GM18868 (cell line): ENCODE data around the gene ANKS6.

Source experiments
- ATAC-seq: cut with Tn5 transposase; IDR thresholded peaks from one replicate; pipeline ENCODE4 v1.9.1; 2021; ENCODE audit warnings: mild to moderate bottlenecking, moderate library complexity; ENCODE audit not compliant: unreplicated experiment

Gene ANKS6

GRCh38 chr9:98818764-98819163, 22.4 kb upstream of the ANKS6 start:
- ATAC-seq, result no peak

- no peak for ATAC-seq
Measured at GRCh38 chr9:98815391-98815951, 19.1 kb upstream of the ANKS6 start.

GRCh38 chr9:98811051-98811650, 14.8 kb upstream of the ANKS6 start:
- no peak for ATAC-seq

- ATAC-seq, result no peak
Measured at GRCh38 chr9:98810102-98810842, 13.9 kb upstream of the ANKS6 start.

- no peak for ATAC-seq
Measured at GRCh38 chr9:98809311-98810101, 13.2 kb upstream of the ANKS6 start.

GRCh38 chr9:98808875-98809274, 12.5 kb upstream of the ANKS6 start:
- no peak for ATAC-seq

GRCh38 chr9:98808411-98808815, 12.1 kb upstream of the ANKS6 start:
- no peak for ATAC-seq

- peak; percentile 21 for ATAC-seq
Measured at GRCh38 chr9:98807814-98808195, 11.4 kb upstream of the ANKS6 start.

GRCh38 chr9:98807070-98807813, 10.9 kb upstream of the ANKS6 start, which contains the start of gene GALNT12:
TSS of gene GALNT12 (plus strand) at chr9:98807670. CDS start at chr9:98807699, 29 bp downstream.
- ATAC-seq, result peak; percentile 68

- ATAC-seq, result no peak
Measured at GRCh38 chr9:98806394-98807035, 10.2 kb upstream of the ANKS6 start.

GRCh38 chr9:98805506-98806272, 9.3 kb upstream of the ANKS6 start:
- no peak for ATAC-seq

GRCh38 chr9:98804083-98804482, 7.7 kb upstream of the ANKS6 start:
- no peak for ATAC-seq

GRCh38 chr9:98801969-98802371, 5.6 kb upstream of the ANKS6 start:
- ATAC-seq, result no peak

- ATAC-seq, result no peak
Measured at GRCh38 chr9:98801561-98801960, 5.2 kb upstream of the ANKS6 start.

GRCh38 chr9:98798254-98798653, 1.9 kb upstream of the ANKS6 start:
- ATAC-seq, result no peak

GRCh38 chr9:98797491-98797890, 1.1 kb upstream of the ANKS6 start:
- no peak for ATAC-seq

GRCh38 chr9:98795970-98796363, 388 bp downstream of the ANKS6 start:
- ATAC-seq, result peak; percentile 33

GRCh38 chr9:98795295-98795955, 930 bp downstream of the ANKS6 start:
- ATAC-seq, result no peak

GRCh38 chr9:98794802-98795201, 1.6 kb downstream of the ANKS6 start:
- no peak for ATAC-seq
